GM18870 (cell line): Measurements from ENCODE around the gene FOSL2.

ENCODE experiments used
- ATAC-seq: cut with Tn5 transposase; IDR thresholded peaks from one replicate; pipeline ENCODE4 v1.9.1; 2021; ENCODE audit warnings: moderate library complexity; ENCODE audit not compliant: unreplicated experiment

The FOSL2 gene

GRCh38 chr2:28393114-28393836, 617 bp downstream of the FOSL2 start:
- ATAC-seq = no peak

GRCh38 chr2:28394331-28394877, 1.7 kb downstream of the FOSL2 start:
- ATAC-seq = no peak

- ATAC-seq = no peak
Measured at GRCh38 chr2:28394997-28395333, 2.3 kb downstream of the FOSL2 start.

- ATAC-seq = no peak
Measured at GRCh38 chr2:28395334-28396061, 2.8 kb downstream of the FOSL2 start.

GRCh38 chr2:28397043-28397381, 4.4 kb downstream of the FOSL2 start:
- ATAC-seq = no peak

GRCh38 chr2:28398101-28398834, 5.6 kb downstream of the FOSL2 start:
- ATAC-seq = no peak

- no peak for ATAC-seq
Measured at GRCh38 chr2:28399289-28399688, 6.6 kb downstream of the FOSL2 start.

GRCh38 chr2:28399956-28400355, 7.3 kb downstream of the FOSL2 start:
- ATAC-seq = no peak

GRCh38 chr2:28400419-28400818, 7.8 kb downstream of the FOSL2 start:
- no peak for ATAC-seq

GRCh38 chr2:28400921-28401320, 8.3 kb downstream of the FOSL2 start:
- ATAC-seq = no peak

GRCh38 chr2:28401411-28401810, 8.8 kb downstream of the FOSL2 start:
- no peak for ATAC-seq

GRCh38 chr2:28401948-28402550, 9.4 kb downstream of the FOSL2 start:
- no peak for ATAC-seq

- ATAC-seq = no peak
Measured at GRCh38 chr2:28403370-28403956, 10.8 kb downstream of the FOSL2 start.

GRCh38 chr2:28404086-28404485, 11.4 kb downstream of the FOSL2 start:
- ATAC-seq = no peak

- ATAC-seq = no peak
Measured at GRCh38 chr2:28405537-28405936, 12.9 kb downstream of the FOSL2 start.

- no peak for ATAC-seq
Measured at GRCh38 chr2:28406276-28407096, 13.8 kb downstream of the FOSL2 start.

GRCh38 chr2:28407131-28407975, 14.7 kb downstream of the FOSL2 start:
- no peak for ATAC-seq

GRCh38 chr2:28407976-28408690, 15.5 kb downstream of the FOSL2 start:
- no peak for ATAC-seq
